HG03354 (cell line): ENCODE measurements around the gene CTAGE9.
"Not testable (repeated sequence)": the region's sequence is repeated elsewhere in the genome, so short reads cannot be mapped to it uniquely, and the experiment has no call there.

Source experiments
- ATAC-seq: cut with Tn5 transposase; IDR thresholded peaks from one replicate; pipeline ENCODE4 v1.9.1; 2021; ENCODE audit warnings: mild to moderate bottlenecking; ENCODE audit not compliant: unreplicated experiment, poor library complexity, severe bottlenecking

Gene CTAGE9

DNA sequence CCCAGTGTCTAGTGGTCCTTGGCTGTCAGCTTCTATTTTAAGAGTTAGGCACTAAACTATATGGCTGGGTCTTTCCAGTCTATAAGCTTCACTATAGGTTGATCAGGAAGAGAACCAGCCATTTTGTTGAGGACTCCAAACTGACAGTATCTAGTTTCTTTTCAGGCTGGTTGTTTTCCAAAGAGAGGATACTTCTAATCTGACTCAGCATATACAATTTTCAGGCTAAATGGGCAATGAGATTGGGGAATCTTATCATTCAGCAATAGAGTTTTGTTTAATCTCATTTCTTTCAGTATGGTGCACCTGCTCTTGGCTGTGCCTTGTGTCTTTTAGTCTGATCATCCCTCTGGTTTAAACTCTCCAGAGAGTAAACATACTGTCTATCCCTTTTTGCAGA lies 20.4 kb upstream of the CTAGE9 start:
- no peak for ATAC-seq

DNA sequence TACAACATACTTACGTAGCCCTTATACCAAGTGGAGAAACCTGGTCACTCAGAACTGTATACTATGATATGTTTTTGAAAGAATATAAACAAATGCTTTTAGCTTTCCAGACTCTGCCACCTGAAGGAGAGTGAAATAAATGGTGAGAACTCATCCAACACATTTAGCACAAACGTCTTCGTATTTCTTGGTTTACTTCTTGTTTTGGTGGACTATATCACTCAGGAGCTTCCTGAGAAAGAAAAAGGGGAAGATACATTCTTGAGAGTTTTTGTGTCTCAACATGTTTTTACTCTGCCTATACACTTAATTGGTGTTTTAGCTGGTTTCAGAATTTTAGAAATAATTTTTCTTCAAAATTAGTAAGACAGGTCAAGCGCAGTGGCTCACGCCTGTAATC lies 19.4 kb upstream of the CTAGE9 start:
- no peak for ATAC-seq

DNA sequence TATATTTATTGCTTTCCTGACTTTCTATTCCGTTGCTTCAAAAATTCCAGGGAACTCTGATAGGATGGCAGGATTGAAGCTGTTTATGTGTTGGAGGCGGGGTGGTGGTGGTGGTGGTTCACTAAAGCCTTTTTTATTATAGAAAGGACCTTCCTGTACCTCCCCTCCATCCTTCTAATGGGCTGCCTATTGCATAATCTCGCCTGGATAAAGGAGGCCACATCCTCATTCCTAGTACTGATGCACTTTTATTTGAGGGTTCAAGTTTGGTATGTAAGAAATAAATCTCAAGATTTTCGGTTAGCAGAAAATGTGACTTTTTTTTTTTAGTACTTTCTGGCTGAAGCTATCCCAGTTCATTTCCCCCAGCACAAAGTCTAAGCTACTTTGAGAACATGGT lies 18.7 kb upstream of the CTAGE9 start:
- ATAC-seq = no peak

DNA sequence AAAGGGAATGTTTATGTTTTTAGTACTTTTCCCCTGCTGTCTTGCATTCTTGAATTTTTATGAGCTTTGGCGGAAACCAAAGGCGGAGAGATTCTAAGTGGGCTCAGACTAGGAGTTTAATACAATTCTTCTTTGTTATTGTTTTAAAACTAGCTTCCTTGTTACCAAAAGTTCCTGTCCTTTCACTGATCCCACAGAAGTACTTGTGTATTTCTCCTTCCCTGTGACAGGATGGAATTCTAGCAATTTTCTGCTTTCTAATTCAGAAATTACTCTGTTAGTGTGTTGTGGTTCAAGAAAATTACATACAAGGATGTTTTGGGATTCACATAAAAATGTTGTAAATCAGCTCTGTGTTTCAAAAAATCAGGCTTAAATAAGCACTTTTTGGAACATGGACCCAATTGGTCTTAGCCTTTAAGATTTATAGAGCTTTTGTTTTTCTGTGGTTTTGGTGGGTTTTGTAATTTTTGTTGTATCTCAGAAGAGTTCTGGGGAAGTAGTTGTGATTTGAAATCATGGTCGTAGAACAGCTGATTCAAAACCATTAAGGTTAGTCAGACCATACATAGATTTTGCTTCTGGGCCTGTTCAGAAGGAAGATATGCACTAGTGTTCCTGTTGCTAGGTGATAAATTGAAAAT lies 17.6 kb upstream of the CTAGE9 start:
- no peak for ATAC-seq

DNA sequence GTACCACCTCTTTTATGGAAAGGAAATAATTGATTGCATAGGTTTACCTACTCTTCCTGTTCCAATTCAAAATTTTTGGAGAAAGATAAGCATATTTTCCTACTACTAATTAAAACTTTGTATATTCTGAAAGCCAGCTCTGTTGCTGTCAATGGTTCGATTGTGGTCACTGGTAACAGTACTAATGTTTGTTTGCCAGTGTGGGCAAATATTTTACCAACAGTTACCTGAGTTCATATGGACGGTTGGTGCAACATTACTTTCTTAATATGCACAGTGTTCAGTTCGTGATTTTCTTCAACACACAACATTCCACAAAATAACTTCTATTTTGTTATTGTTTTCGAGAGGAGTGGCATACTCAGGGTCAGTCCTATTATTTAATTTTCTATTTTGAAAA lies 17.1 kb upstream of the CTAGE9 start:
- no peak for ATAC-seq

DNA sequence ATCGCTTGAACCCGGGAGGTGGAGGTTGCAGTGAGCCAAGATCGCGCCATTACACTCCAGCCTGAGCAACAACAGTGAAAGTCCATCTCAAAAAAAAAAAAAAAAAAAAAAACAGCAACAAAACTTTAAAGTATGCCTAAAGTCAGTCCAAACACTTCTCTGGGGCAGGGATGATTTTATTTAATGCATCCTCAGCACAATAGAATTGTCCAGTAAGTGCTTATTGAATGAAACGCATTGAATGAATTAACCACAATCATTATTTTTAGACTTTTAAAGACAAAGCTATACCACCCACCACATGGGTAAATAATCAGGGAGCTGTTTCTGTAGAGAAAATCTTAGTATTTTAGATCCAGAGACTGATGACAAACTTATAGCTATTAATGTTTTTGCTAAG lies 16.6 kb upstream of the CTAGE9 start:
- ATAC-seq = no peak

DNA sequence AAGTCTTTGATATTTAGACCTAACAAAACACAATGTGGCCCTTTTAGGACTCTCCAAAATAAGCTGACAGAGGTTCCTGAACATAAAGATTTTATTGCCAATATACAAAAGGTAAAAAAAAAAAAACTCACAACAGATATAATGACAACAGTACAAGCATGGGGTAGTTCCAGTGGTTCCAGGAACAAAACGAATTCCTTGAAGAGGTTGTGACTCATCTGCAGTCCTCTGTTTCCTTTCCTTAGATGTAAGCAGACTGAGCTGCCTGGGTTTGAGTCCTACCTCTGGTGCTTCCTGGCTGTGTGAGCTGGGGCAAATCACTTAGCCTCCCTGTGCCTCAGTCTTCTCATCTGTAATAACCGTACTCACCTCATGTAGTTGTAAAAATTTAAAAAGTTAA lies 13.3 kb upstream of the CTAGE9 start:
- no peak for ATAC-seq

DNA sequence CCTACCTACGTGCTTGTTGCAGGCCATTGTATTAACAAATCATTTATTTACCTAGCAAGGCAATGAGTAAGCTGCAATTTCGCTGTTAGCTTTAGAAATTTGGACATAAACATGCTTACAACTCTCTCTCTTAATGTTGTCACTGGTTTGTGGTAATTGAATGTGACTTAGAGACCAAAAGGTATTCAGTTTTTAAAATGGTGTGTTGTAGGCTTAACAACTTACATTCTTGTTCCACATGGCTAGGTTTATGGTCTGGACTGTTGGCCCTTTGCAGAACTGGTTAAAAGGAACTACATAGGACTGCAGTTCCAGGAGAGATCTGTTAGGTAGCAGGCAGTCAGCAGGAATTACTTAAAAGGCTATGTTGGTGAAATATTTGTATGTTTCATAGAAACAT lies 10.3 kb upstream of the CTAGE9 start:
- no peak for ATAC-seq

DNA sequence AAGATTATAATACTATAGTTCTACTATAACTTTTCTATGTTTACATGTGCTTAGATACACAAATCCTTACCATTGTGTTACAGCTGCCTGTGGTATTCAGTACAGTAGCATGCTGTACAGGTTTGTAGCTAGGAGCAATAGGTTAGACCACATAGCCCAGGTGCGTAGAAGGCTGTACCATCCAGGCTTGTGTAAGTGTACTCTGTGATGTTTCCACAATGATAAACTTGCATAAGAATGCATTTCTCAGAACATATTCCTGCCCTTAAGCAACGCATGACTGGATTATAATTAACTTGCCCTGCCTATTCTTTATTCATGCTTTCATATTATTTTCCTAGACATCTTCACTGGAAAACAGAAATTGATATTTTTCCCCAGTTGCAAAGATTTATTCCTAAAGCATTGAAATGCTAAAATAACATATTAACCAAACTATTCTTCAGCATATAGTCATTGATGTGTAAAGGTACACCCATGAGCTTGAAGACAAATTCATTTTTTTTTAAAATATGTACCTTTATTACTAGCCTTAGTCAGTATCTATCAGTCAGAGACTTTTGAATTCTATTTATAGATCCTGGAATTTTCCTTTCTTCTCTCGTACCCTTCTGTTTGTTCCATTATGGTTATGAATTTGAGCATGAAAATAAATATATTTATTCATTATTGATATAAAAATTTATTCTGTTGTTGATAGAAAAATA lies 7.2 kb upstream of the CTAGE9 start:
- no peak for ATAC-seq

DNA sequence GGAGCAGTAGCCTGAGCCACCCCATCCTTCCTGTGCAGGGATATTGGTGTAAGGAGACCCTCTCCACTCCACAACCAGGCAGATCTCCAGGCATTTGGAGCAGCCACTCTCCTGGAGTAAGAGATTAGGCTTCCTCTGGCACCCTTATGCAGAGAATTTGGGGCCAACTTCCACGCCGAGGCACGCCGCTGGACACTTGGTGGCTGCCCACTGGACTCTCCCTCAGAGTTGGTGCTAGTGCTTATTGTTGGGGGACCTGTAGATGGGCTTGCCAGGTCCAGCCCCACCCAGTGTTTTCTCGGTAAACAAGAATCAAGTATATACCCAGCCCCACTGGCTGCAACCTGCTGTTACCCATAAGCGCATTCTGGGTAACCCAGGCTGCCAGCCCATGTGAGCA lies 4.8 kb upstream of the CTAGE9 start:
- ATAC-seq = peak; percentile 60

DNA sequence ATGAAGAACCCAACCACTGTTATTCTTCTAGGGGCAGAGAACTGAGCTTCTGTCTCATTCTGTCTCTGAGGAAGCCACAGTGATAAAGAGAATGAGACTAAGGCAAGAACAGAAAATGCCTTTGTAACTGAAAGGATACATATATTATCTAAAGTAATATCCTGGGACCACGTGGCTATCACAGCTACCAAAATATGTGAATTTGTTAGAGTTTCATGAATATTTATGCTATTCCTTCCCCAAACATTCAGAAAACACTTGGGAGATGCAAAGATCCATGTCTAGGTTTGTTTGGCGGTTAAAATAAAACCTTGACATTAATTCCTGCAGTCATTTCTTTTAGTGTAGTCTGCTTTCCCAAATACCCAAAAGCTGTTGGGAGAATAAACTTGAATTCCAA lies 6.9 kb downstream of the CTAGE9 start:
- not testable (repeated sequence) for ATAC-seq

DNA sequence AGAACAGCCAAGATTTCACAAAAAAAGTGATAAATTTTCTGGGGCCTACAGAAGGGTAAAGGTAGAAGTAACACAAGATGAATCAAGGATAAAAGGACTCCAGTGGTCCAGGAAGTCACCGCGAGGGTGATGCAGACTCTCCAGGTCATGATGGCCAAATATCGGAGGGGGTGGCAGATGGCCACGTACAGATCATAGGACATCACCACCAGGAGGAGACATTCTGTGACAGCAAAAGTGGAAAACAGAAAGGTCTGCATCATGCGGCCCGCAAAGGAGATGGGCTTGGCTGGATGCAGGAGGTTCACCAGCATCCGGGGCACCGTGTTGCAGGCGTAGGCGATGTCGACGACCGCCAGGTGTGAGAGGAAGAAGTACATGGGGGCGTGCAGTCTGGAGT lies 10.0 kb downstream of the CTAGE9 start:
- not testable (repeated sequence) for ATAC-seq

DNA sequence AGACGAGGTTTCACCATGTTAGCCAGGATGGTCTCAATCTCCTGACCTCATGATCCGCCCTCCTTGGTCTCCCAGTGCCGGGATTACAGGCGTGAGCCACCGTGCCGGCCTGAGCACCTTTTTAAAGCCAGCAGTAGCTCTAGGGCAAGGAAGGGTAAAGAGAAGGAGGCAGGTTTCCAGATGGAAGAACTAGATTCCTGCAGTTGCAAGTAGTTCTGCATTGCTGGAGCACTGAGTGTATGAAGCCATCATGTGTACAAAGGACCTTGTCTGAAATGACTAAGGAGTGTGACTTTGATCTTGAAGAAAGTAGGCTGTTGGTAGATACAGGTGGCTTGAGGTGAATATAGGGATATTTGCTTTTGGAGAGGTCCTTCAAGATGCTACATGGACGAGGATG lies 13.9 kb downstream of the CTAGE9 start:
- no peak for ATAC-seq

DNA sequence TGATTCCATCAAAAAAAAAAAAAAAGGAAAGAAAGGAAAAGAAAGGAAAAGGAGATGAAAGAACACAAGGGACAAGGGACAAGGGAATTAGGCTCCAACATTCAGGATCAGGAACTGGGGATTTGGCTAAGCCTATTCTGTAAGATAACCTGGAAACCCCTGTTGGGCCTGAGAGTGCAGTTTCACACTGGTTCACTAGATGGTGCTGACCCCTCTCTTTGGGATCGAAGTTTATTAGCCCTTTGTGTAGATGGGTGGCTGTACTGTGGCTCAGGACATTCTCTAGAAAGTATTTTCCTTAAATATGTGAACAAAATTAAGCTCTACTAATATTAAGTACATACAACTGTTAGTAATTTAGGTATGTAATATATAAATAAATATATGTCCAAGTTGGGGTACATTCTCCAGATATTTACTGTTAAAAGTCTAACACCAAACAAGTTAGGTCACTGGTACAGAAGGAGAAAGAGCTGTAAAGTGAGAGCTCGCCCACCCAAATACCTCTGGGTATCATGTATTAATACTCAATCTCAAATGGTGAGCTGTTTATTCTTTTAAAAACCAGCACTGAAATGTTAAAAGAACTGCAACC lies 15.9 kb downstream of the CTAGE9 start:
- peak; percentile 94 for ATAC-seq

DNA sequence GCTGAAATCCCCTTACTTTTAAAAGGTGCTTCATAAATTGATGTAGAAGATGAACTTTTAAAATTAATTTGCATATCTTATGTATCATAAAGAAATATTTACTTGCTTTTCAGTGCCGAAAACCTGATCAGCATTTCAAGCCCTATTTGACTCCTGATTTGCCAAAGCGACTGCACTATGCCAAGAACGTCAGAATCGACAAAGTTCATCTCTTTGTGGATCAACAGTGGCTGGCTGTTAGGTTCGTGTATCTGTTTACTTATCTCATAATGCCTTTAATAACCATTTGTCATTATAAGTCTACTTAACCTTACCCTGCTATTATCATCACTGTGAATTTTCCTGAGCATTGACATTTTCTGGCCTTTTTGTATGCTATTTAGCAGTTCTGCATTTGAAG lies 17.4 kb downstream of the CTAGE9 start:
- ATAC-seq = no peak

DNA sequence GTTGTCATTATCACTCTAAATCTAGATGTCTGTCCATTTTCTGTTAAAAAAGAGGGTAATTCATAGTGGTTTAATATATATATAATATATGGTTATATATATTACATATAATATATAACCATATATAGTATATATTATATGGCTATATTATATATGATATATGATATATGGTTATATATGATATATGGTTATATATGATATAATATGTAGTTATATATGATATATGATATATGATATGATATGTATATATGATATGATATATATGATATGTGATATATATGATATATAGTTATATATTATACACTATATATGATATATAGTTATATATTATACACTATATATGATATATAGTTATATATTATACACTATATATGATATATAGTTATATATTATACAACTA lies 18.2 kb downstream of the CTAGE9 start:
- no peak for ATAC-seq

DNA sequence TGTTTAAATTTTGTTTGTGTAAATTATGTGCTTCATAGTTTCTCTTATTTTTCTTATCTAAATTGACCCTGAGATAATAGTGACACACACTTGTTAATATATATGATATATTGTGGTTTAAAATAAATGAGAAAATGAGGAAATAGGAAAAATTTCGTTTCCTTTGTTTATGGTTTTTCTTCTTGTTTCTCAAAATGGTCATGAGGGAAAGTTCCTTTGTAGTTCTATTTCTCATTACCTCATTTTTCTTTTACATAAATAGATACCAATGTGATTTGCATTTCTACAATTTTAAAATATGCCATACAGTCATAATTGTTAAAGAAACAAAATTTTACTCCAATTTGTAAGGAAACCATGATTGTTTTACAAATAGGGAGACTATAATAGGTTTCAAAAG lies 18.8 kb downstream of the CTAGE9 start:
- no peak for ATAC-seq

DNA sequence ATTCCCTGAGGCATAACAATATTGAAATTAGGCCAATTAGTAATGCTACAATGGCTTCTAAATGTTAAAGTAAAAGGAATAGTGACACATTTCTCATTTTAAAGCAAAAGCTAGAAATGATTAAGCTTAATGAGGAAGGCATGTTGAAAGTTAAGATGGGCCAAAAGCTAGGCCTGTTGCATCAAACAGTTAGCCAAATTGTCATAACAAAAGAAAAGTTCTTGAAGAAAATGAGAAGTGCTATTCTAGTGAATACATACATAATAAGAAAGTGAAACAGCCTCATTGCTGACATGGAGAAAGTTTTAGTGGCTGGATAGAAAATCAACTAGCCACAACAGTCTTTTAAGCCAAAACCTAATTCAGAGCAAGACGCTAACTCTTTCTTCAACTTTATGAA lies 22.5 kb downstream of the CTAGE9 start:
- ATAC-seq = peak; percentile 72

DNA sequence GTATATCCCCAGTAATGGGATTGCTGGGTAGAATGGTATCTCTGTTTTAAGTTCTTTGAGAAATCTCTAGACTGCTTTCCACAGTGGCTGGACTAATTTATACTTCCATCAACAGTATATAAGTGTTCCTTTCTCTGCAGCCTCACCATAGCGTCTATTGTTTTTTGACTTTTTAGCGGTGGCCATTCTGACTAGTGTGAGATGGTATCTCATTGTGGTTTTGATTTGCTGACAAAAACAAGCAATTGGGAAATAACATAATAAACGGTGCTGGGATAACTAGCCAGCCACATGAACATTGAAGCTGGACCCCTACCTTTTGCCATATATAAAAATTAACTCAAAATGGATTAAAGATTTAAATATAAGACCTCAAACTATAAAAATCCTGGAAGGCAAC lies 23.8 kb downstream of the CTAGE9 start:
- ATAC-seq = no peak

DNA sequence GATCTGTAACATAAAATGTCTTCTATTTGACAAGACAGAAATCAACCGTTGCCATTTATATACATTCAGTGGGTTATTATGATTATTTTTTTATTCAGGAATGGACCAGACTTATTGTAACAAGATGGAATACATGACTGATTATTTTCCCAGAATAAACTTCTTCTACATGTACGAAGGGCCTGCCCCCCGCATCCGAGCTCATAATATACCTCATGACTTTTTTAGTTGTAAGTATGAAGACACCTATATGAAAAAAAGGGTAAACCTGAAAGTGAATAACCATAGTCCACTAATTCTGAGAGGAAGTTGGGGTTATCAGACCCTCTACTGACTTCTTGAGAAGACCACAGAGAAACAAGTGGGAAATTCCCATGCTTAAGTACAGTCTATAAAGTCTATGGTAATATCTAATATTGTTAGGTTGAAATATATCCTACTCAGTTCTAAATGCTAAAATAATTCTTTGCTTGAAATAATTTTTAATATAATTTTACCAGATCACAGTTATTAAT lies 25.5 kb downstream of the CTAGE9 start:
- peak; percentile 65 for ATAC-seq

DNA sequence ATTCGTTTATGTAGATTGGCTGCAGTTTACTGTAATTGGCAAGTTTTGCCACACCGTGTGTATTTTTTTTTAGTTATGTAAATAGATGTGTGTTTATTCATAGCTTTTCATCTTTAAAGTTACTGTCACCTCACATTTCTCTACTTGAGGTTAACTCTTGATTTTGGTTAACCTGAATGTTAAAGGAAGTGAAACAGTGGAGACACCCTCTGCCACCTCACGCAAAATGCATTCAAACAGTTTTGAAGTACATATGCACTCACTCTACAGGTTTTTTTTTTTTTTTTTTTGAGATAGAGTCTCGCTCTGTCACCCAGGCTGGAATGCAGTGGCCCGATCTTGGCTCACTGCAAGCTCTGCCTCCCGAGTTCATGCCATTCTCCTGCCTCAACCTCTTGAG lies 27.3 kb downstream of the CTAGE9 start:
- ATAC-seq = peak; percentile 83
